ENCODE data around the gene DUOX2.

The DUOX2 gene

DNA sequence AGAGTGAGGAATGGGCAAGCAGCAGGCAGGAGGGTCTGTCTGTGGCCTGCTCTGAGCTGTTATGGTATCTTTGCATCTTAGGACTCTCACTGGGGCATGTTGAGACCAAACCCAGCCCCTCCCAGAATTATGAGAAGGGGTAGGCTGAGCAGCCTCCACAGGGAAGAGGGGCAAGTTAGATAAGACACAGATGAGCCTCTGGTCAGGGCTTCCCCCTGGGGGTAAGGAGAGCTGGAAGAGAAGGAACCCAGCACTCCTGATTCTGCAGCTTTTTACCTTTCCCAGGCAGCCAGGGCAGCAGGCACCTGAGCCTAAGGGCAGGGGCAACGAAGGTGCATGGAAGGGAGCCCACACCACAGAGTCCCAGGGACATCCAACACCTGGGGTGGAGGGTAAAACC is 35.1 kb upstream of the DUOX2 start:
- no peak for DNase-seq (ENCODE audit: extremely low read depth, insufficient read length)
- H3K27me3 ChIP-seq (replicated peaks; ENCODE audit: control insufficient read depth, insufficient read depth, low read length), result no peaks in the 10 kb centered on the region
- no peaks in the 10 kb centered on the region; the same call in 1 of the 2 replicates for H3K36me3 ChIP-seq (ENCODE audit: control insufficient read depth, insufficient read depth, low read length)
- TF ChIP-seq, protein P1, sequence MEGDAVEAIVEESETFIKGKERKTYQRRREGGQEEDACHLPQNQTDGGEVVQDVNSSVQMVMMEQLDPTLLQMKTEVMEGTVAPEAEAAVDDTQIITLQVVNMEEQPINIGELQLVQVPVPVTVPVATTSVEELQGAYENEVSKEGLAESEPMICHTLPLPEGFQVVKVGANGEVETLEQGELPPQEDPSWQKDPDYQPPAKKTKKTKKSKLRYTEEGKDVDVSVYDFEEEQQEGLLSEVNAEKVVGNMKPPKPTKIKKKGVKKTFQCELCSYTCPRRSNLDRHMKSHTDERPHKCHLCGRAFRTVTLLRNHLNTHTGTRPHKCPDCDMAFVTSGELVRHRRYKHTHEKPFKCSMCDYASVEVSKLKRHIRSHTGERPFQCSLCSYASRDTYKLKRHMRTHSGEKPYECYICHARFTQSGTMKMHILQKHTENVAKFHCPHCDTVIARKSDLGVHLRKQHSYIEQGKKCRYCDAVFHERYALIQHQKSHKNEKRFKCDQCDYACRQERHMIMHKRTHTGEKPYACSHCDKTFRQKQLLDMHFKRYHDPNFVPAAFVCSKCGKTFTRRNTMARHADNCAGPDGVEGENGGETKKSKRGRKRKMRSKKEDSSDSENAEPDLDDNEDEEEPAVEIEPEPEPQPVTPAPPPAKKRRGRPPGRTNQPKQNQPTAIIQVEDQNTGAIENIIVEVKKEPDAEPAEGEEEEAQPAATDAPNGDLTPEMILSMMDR (IDR thresholded peaks at IDR 0.05; ENCODE audit: insufficient read depth, low read length, poor library complexity, severe bottlenecking), result no peak
- H3K4me3 ChIP-seq (replicated peaks; ENCODE audit: low read depth, low read length), result no peak overlapping the region

DNA sequence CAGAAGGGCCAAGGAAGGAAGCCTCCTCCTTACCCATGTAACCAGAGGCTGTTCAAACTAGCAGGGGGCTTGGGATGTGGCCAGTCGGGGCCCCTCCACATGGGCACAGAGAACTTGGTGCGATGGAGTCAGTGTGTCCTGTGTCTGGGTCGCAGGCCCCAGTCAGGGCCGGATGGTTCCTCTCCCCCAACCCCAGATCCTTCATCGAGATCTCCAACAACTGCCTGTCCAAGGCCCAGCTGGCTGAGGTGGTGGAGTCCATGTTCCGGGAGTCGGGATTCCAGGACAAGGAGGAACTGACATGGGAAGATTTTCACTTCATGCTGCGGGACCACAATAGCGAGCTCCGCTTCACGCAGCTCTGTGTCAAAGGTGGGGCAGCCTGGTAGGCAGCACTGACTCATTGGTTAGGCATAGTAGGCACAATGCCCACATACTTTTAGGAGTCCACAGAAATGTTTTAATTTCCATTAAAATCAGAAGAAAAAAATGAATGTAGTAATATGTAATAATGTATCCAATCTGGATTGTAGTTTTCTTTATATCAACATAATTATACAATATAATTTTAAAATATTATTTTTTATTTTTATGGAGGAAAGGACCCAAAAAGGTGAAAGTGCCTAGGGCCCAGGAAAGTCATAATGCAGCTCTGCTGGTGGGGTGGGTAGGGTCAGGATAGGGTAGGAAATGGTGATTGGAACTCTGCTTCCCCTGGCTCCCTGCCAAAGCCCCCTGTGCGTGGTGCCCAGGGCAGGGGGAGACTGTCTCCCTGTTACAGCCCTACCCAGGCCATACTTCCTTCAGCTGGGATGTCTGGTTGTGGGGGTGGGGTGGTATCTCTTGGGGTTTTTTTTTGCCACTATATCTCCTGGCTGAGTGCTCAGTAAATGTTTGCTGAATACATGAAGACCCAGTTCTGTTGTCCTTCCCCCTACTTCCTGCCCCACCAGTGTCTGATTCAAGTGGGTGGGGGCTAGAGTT is 34.4 kb upstream of the DUOX2 start:
- TF ChIP-seq, protein P1 (IDR thresholded peaks at IDR 0.05; ENCODE audit: insufficient read depth, low read length, poor library complexity, severe bottlenecking), result no peak
- no peak overlapping the region for H3K4me3 ChIP-seq (replicated peaks; ENCODE audit: low read depth, low read length)
- DNase-seq (ENCODE audit: extremely low read depth, insufficient read length), result no peak

DNA sequence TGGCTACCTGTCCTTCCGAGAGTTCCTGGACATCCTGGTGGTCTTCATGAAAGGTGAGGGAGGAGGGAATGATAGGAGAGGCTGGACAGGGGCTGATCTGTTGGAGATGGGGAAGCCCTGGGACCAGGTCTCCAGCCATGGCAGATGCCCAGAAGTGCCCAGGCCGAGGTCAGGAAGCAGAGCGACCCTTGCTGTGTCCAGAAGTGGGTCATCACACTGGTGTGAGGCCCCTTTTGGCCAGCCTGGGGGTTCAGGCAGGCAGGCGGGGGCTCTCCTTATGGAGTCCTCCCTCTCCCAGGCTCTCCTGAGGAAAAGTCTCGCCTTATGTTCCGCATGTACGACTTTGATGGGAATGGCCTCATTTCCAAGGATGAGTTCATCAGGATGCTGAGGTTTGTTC is 33.6 kb upstream of the DUOX2 start:
- Histone ChIP-seq H3K36me3 (ENCODE audit: control insufficient read depth, insufficient read depth, low read length) (no peaks in the 10 kb centered on the region; the same call in 1 of the 2 replicates), H3K4me3 (replicated peaks; ENCODE audit: low read depth, low read length) (no peak overlapping the region), H3K27me3 (replicated peaks; ENCODE audit: control insufficient read depth, insufficient read depth, low read length) (no peaks in the 10 kb centered on the region)
- no peak for DNase-seq (ENCODE audit: extremely low read depth, insufficient read length)
- TF ChIP-seq, protein P1 (IDR thresholded peaks at IDR 0.05; ENCODE audit: insufficient read depth, low read length, poor library complexity, severe bottlenecking), result no peak

More for the DNA sequence above, 34.4 kb upstream of the DUOX2 start:
- Histone ChIP-seq H3K27me3 (replicated peaks; ENCODE audit: control insufficient read depth, insufficient read depth, low read length) (no peaks in the 10 kb centered on the region), H3K36me3 (ENCODE audit: control insufficient read depth, insufficient read depth, low read length) (no peaks in the 10 kb centered on the region; the same call in 1 of the 2 replicates)

GRCh38 chr15:45146405-45146804 is 32.4 kb upstream of the DUOX2 start:
- no peaks in the 10 kb centered on the region for H3K36me3 ChIP-seq (ENCODE audit: control insufficient read depth, insufficient read depth, low read length)
- TF ChIP-seq, protein P1 (IDR thresholded peaks at IDR 0.05; ENCODE audit: insufficient read depth, low read length, poor library complexity, severe bottlenecking), result no peak
- DNase-seq (ENCODE audit: extremely low read depth, insufficient read length), result no peak
- H3K27me3 ChIP-seq (replicated peaks; ENCODE audit: control insufficient read depth, insufficient read depth, low read length), result no peaks in the 10 kb centered on the region
- no peak overlapping the region for H3K4me3 ChIP-seq (replicated peaks; ENCODE audit: low read depth, low read length)

DNA sequence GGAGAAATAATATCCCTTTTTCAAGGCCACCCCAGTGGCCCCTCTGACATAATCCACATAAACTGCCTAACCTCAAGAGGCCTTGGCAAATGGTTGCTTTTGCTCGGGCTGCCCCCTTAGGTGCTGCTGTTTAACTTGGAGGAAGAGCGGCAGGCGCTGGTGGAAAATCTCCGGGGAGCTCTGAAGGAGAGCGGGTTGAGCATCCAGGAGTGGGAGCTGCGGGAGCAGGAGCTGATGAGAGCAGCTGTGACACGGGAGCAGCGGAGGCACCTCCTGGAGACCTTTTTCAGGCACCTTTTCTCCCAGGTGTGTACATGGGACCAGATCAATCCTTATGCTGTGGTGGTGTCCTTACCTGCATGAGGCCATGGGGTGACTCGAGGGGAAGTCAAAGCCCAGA is 30.8 kb upstream of the DUOX2 start:
- DNase-seq (ENCODE audit: extremely low read depth, insufficient read length), result no peak
- Histone ChIP-seq H3K27me3 (replicated peaks; ENCODE audit: control insufficient read depth, insufficient read depth, low read length) (no peaks in the 10 kb centered on the region), H3K4me3 (replicated peaks; ENCODE audit: low read depth, low read length) (no peak overlapping the region), H3K36me3 (ENCODE audit: control insufficient read depth, insufficient read depth, low read length) (no peaks in the 10 kb centered on the region)
- TF ChIP-seq, protein P1 (IDR thresholded peaks at IDR 0.05; ENCODE audit: insufficient read depth, low read length, poor library complexity, severe bottlenecking), result no peak
